Liver (tissue), 3 donors: ENCODE data around the gene BLOC1S5.

Source experiments
- EGR1 ChIP-seq, 2 donors: IDR thresholded peaks; 2 replicates each; pipeline ENCODE4 v1.6.1; 2016 to 2018; ENCODE audit warnings: antibody characterized with exemption in 2 of 2, low read depth in 2 of 2
- HNF4A ChIP-seq, 2 donors: conservative IDR thresholded peaks; 2 replicates each; pipeline ENCODE4 v1.6.1; 2016; ENCODE audit warnings: antibody characterized with exemption in 2 of 2, mild to moderate bottlenecking in 2 of 2
- HNF4G ChIP-seq: IDR thresholded peaks from 2 replicates; pipeline ENCODE4 v1.6.1; 2016; ENCODE audit warnings: antibody characterized with exemption
- JUND ChIP-seq, 2 donors: IDR thresholded peaks; 2 replicates each; pipeline ENCODE4 v1.6.1; 2016; ENCODE audit warnings: antibody characterized with exemption in 2 of 2
- RAD21 ChIP-seq, 2 donors: IDR thresholded peaks; 2 replicates each; pipeline ENCODE4 v1.6.1; 2016; ENCODE audit warnings: antibody characterized with exemption in 2 of 2, mild to moderate bottlenecking in 2 of 2
- RXRA ChIP-seq, 2 donors: IDR thresholded peaks; 2 replicates each; pipeline ENCODE4 v1.6.1; 2017 to 2018; ENCODE audit warnings: antibody characterized with exemption in 2 of 2, mild to moderate bottlenecking in 1 of 2
- SP1 ChIP-seq: IDR thresholded peaks from 2 replicates; pipeline ENCODE4 v1.6.1; 2018; ENCODE audit warnings: antibody characterized with exemption, mild to moderate bottlenecking
- TAF1 ChIP-seq: conservative IDR thresholded peaks from 2 replicates; pipeline ENCODE4 v1.6.1; 2016; ENCODE audit warnings: antibody characterized with exemption, mild to moderate bottlenecking
- TF ChIP-seq, protein P1 (sequence below): fragments of 150-350 bp; IDR thresholded peaks from 2 replicates; pipeline ENCODE4 v1.5.1; 2017; ENCODE audit warnings: improper control_type of control experiment, low read depth, low read length; ENCODE audit not compliant: missing input control
- TF ChIP-seq, protein P2 (sequence below): IDR thresholded peaks from 2 replicates; pipeline ENCODE4 v1.6.1; 2016; ENCODE audit warnings: antibody characterized with exemption
- TF ChIP-seq, protein P3 (sequence below): IDR thresholded peaks from 2 replicates; pipeline ENCODE4 v1.6.1; 2016; ENCODE audit warnings: antibody characterized with exemption, mild to moderate bottlenecking
- TF ChIP-seq, protein P4 (sequence below): IDR thresholded peaks from 2 replicates; pipeline ENCODE4 v1.6.1; 2016; ENCODE audit warnings: antibody characterized with exemption
- TF ChIP-seq, protein P5 (sequence below): IDR thresholded peaks from 2 replicates; pipeline ENCODE4 v1.6.1; 2016; ENCODE audit warnings: antibody characterized with exemption
- donor health status: healthy.
- donor health status: healthy.

DNA sequence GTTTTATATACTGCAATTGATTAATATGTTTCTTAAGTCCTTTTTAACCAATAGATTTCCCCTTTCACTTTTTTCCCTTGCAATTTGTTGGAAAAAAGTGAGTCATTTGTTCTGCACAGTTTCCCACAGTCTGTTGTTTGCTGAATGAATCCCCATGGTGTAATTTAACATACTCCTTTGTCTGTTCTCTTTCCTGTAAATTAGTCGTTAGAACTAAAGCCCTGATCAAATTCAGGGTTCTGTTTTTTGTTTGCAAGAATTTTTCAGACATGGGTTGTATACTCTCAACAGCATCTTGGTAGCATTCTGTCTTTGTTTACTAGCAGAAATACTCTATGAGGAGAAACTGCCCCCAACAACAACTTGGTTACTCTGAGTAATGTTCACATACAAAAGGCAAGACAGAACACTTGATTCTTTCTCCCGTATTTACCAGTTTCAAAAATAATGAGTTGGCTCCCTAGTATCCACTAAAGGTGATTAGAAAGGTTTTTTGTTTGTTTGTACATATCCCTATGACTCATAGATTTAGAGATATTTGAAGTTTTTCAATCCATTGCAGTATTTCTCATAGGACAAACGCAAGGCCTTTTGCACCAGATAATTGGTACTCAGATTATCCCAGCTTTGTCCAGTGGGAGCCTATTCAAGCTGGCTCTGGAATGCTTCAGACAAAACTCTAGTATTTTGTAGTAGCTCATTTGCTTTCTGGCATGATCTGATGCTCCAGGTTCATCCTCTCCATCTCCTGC lies 16.5 kb downstream of the BLOC1S5 start:
- TF ChIP-seq, protein P1, sequence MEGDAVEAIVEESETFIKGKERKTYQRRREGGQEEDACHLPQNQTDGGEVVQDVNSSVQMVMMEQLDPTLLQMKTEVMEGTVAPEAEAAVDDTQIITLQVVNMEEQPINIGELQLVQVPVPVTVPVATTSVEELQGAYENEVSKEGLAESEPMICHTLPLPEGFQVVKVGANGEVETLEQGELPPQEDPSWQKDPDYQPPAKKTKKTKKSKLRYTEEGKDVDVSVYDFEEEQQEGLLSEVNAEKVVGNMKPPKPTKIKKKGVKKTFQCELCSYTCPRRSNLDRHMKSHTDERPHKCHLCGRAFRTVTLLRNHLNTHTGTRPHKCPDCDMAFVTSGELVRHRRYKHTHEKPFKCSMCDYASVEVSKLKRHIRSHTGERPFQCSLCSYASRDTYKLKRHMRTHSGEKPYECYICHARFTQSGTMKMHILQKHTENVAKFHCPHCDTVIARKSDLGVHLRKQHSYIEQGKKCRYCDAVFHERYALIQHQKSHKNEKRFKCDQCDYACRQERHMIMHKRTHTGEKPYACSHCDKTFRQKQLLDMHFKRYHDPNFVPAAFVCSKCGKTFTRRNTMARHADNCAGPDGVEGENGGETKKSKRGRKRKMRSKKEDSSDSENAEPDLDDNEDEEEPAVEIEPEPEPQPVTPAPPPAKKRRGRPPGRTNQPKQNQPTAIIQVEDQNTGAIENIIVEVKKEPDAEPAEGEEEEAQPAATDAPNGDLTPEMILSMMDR, result no peak
- no peak for TF ChIP-seq TAF1
- TF ChIP-seq, protein P2, sequence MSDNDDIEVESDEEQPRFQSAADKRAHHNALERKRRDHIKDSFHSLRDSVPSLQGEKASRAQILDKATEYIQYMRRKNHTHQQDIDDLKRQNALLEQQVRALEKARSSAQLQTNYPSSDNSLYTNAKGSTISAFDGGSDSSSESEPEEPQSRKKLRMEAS, result no peak
- TF ChIP-seq, protein P3, sequence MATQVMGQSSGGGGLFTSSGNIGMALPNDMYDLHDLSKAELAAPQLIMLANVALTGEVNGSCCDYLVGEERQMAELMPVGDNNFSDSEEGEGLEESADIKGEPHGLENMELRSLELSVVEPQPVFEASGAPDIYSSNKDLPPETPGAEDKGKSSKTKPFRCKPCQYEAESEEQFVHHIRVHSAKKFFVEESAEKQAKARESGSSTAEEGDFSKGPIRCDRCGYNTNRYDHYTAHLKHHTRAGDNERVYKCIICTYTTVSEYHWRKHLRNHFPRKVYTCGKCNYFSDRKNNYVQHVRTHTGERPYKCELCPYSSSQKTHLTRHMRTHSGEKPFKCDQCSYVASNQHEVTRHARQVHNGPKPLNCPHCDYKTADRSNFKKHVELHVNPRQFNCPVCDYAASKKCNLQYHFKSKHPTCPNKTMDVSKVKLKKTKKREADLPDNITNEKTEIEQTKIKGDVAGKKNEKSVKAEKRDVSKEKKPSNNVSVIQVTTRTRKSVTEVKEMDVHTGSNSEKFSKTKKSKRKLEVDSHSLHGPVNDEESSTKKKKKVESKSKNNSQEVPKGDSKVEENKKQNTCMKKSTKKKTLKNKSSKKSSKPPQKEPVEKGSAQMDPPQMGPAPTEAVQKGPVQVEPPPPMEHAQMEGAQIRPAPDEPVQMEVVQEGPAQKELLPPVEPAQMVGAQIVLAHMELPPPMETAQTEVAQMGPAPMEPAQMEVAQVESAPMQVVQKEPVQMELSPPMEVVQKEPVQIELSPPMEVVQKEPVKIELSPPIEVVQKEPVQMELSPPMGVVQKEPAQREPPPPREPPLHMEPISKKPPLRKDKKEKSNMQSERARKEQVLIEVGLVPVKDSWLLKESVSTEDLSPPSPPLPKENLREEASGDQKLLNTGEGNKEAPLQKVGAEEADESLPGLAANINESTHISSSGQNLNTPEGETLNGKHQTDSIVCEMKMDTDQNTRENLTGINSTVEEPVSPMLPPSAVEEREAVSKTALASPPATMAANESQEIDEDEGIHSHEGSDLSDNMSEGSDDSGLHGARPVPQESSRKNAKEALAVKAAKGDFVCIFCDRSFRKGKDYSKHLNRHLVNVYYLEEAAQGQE, result no peak
- TF ChIP-seq, protein P4, sequence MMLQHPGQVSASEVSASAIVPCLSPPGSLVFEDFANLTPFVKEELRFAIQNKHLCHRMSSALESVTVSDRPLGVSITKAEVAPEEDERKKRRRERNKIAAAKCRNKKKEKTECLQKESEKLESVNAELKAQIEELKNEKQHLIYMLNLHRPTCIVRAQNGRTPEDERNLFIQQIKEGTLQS, result no peak
- no peak for TF ChIP-seq SP1
- TF ChIP-seq JUND (IDR thresholded peaks at IDR 0.05), result no peak
- no peak for TF ChIP-seq HNF4A (conservative IDR thresholded peaks at IDR 0.05)
- no peak for TF ChIP-seq RAD21 (IDR thresholded peaks at IDR 0.05)
- TF ChIP-seq EGR1 (IDR thresholded peaks at IDR 0.05; ENCODE audit: low read depth in 2 of 2), result no peak
- TF ChIP-seq, protein P5, sequence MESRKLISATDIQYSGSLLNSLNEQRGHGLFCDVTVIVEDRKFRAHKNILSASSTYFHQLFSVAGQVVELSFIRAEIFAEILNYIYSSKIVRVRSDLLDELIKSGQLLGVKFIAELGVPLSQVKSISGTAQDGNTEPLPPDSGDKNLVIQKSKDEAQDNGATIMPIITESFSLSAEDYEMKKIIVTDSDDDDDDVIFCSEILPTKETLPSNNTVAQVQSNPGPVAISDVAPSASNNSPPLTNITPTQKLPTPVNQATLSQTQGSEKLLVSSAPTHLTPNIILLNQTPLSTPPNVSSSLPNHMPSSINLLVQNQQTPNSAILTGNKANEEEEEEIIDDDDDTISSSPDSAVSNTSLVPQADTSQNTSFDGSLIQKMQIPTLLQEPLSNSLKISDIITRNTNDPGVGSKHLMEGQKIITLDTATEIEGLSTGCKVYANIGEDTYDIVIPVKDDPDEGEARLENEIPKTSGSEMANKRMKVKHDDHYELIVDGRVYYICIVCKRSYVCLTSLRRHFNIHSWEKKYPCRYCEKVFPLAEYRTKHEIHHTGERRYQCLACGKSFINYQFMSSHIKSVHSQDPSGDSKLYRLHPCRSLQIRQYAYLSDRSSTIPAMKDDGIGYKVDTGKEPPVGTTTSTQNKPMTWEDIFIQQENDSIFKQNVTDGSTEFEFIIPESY, result no peak
- no peak for TF ChIP-seq HNF4G
- TF ChIP-seq RXRA (IDR thresholded peaks at IDR 0.05), result no peak
